Measurements from ENCODE around the gene GPC5.
"Not testable (repeated sequence)": the region's sequence is repeated elsewhere in the genome, so short reads cannot be mapped to it uniquely, and the experiment has no call there.

Gene GPC5

DNA sequence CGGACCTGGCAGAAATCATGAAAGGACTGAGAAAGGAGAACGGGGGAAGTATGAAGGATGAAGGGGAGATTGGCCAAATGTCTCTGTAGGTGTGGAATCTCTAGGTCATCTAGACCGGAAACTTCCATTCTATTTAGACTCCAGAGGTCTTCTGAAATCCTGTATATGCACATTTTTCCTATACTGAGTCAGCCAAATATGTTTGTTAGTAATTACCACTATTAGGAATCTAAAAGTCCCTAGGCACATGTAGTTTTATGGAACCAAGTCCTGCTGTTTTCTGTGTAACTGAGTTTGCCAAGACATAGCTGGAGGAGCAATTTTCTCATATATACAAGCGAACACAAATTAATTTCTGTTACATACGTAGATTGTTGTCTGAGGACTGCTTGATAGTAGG lies 498.1 kb downstream of the GPC5 start:
- no peak for DNase-seq

DNA sequence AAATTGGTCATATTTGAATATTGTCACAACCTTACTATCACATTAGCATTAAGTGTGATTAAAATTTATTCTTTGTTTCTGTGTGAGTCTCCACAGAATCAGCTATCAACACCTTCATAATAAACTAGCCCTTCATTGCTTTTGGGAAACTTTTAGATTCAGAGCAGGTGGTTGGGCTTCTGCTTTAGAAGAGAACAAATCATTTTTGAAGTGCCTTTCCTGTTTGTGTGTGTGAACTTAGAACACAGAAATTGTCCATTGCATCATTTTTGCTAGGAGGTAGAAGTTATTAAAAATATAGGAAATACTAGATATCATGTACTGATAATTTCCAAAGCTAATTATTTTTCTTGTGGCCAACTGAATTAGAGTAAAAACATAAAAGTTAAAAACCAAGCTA lies 500.6 kb downstream of the GPC5 start:
- DNase-seq = not testable (repeated sequence)

DNA sequence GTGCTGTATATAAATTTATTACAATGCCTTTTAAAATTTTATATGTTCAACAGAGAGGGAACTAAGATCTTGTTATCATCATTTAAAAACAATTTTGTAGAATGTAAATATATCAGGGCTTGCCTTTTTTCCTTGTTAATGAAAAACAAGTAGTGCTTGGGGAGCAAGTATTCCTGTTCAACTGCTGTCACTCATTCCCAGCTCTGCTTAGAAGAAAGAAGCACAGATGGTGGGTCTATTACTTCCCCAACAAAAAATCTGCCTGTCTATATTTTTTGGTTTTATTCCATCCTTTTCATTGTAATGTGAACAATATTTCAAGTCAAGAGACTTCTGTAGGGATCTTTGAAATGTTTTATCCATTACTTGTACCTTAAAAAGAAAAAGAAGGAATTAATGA lies 503.9 kb downstream of the GPC5 start:
- DNase-seq = no peak

DNA sequence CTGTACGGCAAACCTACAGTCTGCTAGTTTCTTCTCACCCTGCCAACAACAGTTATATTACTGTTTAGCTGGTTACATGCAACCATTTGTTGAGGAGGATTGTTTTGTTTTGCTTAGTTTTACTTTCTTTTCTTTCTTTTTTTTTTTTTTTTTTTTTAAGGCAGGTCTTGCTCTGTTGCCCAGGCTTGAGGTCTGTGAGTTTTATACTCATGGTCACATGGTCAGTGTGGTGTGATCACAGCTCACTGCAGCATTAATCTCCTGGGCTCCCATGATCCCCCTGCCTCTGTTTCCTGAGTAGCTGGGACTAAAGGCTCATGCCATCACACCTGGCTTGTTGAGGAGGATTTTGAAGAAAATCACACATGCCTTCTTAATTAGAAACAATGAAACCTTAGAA lies 505.6 kb downstream of the GPC5 start:
- no peak for DNase-seq

DNA sequence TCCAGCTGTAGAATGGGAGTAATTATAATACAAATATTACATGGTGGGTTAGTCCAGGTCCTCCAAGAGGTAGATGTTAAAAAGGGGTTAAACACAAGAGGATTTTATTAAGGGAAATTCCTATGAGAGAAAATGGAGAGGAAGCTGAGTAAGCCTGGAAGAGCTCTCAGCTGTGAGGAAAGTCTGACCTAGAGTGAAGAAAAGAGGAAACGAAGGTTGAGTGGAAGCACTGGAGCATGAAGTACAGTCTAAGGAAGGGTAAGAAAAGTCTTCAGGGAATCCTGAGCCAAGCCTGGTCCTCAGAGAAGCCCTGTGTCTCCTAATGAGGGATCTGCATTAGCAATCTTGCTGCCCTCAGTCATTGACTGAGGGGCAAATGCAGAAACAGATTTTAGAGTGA lies 506.2 kb downstream of the GPC5 start:
- DNase-seq = no peak

DNA sequence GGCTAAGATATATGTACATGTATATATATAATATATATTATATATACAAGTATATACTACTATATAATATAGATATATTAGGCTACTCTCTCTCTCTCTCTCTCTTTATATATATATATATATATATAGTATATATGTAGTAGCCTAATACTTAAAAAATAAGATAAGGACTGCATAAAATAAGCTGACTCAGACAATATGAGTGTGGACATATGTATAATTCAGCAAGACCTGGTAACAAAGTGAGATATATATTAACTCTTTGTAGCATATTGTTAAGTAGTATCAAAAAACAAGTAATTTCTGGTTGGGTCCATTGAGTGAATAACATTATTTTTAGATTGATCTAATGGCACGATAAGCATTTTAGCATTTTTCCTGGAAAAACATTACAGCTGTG lies 509.0 kb downstream of the GPC5 start:
- no peak for DNase-seq

DNA sequence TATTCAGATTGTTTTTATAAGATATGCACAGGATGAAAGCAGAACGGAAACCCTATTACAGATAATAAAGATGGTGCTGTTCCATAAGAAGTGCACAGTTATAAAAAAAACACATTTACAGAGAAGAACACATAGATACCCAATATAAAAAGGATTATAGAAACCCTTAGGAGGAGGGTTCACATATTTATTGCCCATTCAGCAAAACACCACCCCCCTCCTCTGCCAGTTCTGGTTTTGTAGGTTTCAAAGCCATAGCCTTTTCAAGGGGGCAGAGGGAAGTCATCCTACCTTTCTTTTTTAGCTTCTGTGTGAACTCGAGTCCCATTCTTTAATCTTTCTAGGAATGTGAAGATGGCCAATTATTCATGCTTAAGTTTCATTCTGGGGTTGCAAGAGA lies 511.2 kb downstream of the GPC5 start:
- DNase-seq = no peak

DNA sequence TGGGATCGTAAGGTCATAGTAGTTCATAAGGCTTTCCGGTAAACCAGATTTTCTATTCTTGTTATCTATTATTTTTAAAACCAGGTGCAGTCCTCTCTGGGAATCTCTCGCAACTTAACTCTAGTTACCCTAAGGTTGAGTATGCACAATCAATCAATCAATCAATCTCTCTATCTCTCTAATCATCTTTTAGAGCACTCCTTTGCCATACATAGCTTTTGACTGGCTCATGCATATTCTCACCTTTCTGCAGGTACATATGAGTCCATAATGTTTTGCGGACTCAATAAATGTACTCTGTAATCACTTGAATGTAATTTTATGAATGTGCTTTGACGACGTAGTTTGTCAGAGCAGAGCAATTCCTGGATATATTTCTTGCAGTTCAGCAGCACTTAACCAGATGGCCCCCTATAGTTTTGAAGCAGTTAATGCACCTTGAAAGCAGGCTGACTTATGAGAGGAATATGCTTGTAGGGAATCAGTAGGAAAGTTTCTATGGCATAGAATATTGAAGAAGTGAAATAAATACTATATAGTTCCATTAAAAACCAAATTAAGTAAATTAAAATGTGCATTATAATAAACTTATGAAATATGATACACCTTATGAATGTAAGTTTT lies 524.7 kb downstream of the GPC5 start:
- no peak for DNase-seq

DNA sequence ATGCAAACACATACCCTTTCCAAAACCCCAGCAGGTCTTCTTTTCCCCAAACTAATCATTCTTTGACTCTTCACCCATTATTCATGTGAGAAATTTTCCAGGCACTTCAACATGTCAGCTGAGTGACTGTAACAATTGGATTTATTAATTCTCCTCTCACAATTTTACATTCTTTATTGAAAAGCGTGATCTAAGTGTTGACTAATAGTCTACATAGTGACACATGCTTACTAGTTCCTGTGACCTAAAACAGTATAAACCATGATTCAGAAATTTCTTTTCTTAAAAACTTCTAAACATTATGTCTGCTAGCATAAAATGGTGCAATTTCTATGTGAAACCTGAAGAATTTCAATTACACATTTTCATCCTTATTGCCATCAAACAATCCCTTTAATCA lies 532.3 kb downstream of the GPC5 start:
- DNase-seq = no peak

DNA sequence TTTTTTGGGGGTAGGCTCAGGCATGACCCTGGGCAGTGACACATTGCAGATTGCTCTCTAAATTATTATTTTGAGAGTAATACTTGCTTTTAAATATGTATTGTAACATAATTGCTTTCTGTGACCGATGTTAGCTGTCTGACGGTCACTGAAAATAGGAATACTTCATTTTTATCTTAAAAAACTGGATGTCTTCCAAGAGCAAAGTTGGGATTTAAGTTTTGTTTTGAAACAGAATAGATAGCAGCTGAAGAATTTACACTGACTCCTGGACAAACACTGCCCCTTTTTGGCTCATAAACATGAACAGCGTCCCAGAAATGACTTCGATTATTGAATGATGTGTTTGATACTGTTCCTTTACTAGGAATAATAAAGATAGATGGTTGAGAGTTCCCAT lies 535.9 kb downstream of the GPC5 start:
- DNase-seq = no peak

DNA sequence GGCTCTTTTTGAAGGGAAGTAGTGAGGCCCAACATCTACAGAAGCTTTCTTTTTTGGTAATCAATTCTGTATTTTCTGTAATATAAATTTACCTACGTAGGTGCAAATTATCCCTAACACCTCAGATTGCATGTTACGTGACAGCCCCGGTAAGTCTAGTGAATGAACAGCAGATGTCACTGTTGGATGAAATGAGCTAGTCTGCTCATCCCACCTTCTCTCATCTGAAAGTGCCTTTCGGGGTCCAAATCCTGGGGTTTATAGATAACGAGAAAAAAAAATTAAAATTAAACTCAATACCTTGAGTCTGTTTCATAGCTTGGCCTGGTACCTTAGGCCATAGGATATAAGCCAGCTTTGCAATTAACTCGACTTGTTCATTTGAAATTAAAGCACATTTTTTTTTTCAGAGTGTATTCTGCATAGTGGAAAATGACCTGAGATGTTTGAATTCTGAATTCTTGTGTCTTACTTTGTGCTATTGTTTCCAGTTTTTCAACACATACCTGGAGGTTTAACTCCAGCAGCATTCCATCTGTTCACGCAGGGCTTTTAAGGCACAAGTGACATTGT lies 548.2 kb downstream of the GPC5 start:
- no peak for DNase-seq

DNA sequence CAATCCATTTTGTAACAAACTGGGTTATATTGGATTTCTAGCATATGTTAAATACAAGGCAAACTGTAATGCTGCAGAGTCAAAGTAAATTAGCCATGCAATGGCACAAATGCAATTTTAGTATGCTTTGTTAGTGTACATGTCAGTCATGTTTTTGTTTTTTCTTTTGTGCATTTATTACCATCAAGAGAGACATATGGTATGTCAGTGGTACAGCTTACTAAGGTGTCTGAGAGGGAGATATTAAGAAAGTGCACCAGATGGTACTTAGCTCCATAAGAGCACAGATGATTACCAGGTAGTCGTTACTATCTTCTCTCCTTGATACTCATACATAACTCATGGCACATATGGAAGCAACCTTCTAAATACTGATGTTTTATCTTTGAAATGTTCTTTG lies 550.3 kb downstream of the GPC5 start:
- no peak for DNase-seq

DNA sequence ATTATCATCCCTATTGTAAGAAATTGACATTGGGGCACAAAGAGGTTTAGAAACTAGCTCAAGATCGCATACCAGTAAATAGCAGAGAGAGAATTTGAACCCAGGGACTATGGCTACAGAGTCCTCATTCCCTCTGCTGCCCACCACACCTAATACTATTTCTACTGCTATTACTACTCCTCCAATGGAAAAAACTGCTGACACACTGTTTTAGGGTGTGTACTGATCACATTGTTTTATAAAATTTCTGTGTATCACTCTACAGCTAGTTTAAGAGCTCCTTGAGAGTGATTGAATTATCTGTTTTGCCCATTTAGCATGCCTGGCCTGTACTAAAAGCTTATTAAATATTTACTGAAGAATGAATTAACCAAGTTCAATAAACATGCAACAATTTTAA lies 552.4 kb downstream of the GPC5 start:
- DNase-seq = no peak

DNA sequence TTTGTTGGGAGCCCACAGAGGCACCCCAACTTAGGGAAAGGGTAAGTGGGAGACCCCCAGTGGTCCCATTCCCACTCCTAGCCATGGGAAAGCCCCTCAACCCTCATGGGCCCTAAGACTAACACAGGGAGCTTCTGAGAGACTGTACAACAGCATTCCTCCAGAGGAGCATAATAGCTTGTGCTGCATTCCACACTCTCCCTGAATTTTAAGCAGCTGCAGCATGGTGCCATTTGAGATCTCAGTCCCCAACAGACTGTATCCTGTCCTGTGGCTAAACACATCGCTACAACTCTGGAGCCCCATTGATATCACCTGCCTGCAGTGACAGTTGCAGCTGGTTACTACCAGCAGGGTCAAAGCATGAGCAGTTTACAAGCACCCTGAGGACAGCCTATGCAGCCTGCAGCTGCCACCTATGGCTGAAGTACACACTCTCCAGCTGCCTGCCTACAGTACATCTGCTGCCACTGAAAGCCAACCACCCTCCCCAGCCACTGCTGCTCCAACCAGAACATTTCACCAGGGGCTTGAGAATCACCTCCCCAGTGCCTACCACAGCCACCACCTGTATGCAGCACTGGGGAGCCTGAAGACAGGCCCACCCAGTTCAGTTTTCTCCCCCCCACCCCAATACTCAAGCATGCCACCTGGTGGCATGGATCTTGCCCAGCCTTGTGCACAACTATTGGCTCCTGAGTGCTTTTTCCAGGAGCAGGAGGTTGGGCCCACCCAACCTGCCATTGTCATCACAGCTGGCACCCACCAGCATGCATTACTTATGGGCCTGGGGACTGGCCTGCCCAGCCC lies 557.3 kb downstream of the GPC5 start:
- no peak for DNase-seq

DNA sequence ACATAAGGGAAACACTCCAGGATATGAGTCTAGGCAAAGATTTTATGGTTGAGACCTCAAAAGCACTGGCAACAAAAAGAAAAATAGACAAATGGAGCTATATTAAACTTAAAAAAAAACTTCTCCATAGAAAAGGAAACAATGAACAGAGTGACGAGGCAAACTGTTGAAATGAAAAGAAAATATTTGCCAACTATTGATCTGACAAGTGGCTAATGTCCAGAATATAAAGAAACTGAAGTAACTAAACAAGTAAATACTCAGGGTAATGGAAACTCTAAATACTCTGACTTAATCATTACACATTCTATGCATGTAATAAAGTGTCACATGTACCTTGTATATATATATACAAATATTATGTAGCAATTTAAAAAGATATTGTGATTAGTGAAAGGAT lies 562.5 kb downstream of the GPC5 start:
- DNase-seq = no peak

DNA sequence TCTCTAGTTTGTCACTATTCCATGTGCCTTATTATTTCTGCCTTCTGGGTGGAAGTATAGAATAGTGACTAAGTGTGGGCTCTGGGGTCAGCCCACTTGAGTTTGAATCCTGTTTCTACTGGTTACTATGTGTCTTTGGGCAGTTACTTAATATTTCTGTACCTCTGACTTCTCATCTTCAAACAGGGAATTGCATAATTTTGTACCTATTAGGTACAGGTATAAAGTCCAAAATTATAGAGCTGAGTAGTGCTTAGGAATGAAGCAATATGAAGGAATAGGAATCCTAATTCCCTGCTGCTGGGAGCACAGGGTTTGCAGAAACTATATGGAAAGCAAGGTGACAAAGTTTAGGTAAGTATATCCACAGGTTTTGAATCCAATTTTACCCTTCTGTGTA lies 564.5 kb downstream of the GPC5 start:
- no peak for DNase-seq

DNA sequence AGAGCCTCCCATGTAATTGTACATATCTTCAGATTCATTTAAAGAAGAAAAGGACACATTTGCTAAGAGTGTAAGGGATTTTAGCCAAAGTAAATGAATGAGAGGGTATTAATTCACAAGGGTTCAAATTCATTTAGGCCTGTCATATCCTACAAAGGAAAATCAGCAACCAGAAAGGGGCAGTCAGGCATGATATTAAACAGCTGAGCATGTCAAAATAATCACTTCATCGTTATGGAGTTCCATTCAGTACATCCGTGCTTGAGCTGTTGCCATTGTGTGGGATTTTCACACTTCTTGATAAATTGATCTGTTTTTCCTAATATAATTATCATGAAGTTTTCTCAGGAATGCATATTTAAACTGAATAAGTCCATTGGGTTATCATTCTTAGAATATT lies 567.1 kb downstream of the GPC5 start:
- no peak for DNase-seq

DNA sequence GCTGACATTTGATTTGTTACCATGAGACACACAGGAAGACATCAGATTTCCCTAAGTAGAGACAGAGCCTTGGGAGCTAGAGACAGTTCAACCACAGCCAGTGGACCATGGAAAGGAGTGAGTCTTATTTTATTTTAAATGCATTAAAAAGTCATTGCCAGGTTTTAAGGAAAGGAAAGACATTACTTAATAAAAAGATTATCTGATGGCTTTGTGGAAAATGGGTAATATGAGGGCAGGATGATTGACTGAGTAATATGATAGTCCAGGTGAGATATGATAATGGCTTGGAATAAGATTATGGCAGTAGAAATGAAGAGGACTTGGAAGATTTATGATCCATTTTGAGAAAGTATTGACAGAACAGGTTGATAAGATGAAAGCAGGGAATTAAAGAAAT lies 580.1 kb downstream of the GPC5 start:
- no peak for DNase-seq

DNA sequence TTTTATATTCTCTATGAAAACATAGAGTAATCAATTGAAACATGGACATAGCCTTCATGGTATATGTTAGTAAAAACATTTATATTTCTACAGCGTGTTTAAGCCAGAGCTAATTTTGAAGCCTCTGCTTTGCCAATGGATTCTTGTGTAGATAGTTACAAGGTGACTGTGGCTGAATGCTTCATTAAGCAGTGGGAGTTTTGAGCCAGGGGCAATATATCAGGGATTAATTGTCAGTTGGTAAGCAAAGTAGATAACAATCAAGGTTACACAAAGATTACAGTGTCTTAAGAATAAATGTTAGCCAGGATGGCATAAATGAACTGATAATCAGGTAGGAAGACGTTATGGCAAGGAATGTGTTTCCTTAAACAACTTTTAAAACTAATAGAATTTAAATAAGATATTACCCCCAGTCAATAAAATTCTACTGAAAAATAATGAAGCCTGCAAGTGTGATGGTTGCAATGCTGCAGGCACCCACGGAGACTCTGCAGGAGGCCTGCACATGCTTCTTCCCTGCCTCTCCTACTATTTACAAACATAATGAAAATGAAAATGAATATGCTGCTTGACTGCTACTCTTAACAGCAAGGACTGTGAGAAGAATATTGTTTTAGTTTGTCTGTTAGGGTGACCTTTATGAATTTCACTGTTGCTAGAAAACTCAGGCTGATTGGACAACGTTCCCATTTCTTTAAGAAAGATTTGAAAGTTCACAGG lies 588.5 kb downstream of the GPC5 start:
- no peak for DNase-seq

DNA sequence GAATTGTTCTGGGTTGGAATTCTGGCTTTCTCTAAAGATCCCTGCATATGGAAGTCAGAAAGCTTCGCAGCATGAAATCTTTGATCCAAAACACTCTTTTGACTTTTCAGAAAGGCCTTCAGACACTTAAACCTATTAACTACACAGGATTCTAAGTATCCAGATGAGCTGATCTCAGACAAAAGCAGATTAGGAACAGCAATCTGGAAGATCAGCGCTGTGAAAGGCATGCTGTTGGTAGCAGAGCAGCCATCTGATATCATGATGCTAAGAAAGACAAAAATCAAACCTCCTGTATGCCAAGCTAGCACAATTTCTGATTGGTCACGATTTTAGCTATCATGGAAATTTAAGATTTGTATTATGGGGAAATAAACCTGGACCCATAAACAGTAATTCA lies 589.9 kb downstream of the GPC5 start:
- DNase-seq = no peak

DNA sequence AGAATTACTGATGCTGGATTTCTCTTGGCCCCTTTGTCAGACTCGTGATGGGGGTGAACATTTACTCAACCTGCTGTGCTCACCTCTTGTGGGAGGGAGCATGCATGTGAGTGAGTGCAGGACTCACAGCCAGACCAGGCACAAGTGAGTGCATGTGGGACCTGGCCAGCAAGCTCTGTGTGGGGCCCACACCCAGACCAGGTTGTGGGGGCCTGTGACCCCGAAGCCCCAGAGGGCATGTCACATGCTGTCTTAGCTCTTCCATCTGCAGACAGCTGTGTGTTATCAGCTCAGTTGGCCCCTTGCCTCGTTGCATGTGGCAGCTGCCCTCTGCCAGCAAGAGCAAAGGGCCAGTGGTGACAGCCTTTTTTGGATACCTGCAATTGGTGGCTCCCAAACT lies 614.4 kb downstream of the GPC5 start:
- no peak for DNase-seq

DNA sequence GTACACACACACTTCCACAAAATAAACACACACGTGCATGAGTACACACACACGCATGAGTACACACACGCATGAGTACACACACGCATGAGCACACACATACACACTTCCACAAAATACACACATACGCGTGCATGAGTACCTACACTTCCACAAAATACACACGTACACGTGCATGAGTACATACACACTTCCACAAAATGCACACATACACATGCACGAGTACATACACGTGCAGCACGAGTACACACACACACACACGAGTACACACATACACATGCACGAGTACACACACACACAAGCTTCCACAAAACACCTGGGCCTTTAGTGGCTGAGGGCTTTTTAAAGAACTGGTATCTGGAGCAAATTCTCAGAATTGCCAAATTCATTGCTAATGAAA lies 619.3 kb downstream of the GPC5 start:
- DNase-seq = no peak

DNA sequence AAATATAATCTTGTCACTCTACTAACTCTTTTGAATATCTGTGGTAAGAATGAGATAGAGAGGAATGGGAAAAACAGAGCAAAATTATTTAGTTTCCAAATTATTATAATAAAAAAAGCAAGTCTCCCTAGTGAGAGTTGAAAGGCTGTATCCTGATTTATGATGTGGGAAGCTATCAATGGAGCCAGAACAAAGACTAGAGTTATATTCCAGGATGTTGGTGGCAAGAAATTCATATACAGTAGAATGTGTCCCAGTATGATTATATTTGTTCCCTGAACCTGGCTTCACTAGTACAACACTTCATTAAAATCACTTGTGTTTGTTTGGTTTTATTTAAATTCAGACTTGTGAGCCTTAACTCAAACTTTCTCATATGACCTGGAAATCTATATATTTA lies 630.3 kb downstream of the GPC5 start:
- no peak for DNase-seq

DNA sequence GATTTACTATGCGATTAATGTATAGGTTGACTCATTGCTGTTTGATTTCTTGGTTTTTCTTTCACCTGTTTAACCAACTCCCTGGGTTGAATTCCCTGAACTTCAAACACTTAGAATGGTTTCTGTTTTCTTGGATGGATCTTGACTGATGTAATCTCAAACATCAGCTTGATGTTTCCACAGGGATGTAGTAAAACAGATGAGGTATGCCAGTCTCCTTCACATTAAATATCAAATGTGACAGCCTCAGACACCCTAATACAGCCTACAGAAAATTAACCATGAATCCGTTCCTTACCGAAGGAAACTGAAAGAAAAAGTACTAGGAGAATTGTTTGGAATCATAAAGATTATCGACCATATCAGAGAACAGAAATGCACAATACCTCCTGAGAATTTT lies 631.2 kb downstream of the GPC5 start:
- no peak for DNase-seq
